Stimulated activated CD4-positive, alpha-beta T cell treated with anti-CD3 and anti-CD28 coated beads, Interleukin-1b, Interleukin-23, amount 100 ng/mL, for 4 hours (primary cell): ENCODE data around the gene NT5C1B.

ENCODE experiments used
- DNase-seq, 2 donors: peaks; one replicate each; pipeline ENCODE4 v3.0.0-alpha.2; 2020; ENCODE audit warnings: low read depth in 2 of 2

Gene NT5C1B

GRCh38 chr2:18514526-18515461 is 74.6 kb downstream of the NT5C1B start:
- no peak for DNase-seq
